CD4-positive, alpha-beta T cell treated with Interleukin-4 for 1 hour (primary cell): ENCODE data around the gene FOXL2NB.
"Not testable (repeated sequence)": the region's sequence is repeated elsewhere in the genome, so short reads cannot be mapped to it uniquely, and the experiment has no call there.

ENCODE experiments used
- DNase-seq, 2 donors: peaks; one replicate each; pipeline ENCODE4 v3.0.0-alpha.2; 2020 to 2022

Gene FOXL2NB

DNA sequence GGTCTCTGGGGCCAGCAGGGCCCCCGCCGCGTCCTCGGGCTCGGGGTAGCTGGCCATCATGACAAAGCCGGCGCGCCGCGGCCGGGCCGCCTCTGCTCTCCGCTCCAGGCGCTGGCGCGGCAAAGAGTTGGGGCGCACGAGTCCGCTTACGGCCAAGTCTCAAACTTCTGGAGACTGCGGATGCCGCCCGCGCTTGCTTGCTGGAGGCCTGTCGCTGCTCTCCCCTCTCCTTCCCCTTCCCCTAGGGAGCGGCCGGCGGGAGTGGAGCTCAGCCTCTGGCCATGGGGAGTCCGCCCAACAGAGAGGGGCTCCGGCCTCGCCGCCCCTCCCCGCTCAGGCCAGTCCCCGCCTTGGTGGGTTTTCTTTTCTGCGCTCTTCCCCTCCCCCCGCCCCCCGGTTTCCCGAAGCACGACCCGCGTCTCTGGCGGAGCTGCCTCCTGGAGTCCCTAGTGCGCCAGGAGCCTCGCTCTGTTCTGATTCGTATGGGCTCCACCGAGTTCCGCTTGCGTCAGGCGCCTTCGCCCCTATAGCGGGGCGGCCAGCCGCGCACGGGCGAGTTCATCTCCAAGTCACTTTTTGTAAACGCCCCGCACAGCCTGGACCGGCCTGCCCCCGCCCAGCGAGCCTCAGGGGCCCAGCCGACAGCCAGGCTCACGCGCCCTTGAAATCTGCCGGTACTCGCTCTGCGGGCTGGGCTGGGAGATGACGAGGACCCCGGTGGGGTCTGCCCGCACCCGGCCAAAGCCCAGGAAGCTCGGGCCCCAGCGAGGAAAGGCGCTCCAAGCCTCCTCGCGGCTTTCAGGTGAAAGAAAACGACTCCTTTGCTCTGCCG lies at the start of gene FOXL2NB, which contains the start of gene FOXL2:
TSS of gene FOXL2NB (plus strand) at position 555 of the 832 bp plus-strand sequence. CDS start at position 703, 148 bp downstream.
TSS of gene FOXL2 (minus strand) at position 475 of the 832 bp plus-strand sequence. CDS start at position 60, 415 bp downstream.
- DNase-seq, result no peak

- no peak for DNase-seq
Observed at GRCh38 chr3:138898301-138898700, 48.7 kb upstream of the FOXL2NB start.

DNA sequence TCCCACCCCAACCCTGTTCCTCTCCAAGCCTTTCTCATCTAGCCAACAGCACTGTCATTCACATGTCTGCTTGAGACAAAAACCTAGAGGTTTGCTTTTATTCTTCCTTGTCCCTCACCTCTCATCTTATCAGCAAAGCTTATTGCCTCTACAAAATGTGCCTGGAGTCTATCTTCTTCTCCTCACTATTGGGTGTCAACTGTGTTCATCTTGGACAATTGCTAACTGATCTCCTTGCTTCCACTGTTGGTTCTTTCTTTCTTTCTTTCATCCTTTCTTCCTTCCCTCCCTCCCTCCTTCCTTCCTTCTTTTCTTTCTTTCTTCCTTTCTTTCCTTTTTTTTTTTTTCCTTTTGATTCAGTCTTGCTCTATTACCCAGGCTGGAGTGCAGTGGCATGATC lies 48.3 kb upstream of the FOXL2NB start:
- DNase-seq, result no peak

DNA sequence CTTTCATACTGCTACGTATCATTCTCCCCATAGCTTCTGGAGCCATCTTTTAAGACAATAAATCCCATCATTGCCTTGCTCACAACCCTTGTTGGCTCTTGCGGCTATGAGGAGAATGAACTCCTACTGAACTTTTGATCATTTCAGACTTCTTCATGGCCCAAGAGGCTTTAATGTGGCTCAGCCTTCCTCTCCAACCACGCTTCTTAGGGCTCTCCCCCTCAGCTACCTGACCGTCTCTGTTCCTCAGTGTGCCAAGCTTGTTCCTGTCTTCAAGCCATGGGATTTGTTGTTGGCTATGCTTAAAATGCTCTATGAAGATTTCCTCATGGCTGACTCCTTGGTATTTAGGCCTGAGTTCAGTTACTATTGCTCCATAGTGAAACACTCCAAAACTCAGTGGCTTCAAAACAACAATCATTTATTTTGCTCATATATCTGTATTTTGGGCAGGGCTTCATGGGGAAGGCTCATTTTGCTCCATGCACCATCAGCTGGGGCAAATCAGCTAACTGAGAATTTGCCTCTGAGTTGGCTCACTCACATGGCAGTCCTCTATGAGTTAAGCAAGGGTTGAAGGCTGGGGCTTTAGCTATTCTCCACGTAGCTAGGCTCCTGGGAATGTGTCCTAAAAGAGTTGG lies 47.5 kb upstream of the FOXL2NB start:
- no peak for DNase-seq

DNA sequence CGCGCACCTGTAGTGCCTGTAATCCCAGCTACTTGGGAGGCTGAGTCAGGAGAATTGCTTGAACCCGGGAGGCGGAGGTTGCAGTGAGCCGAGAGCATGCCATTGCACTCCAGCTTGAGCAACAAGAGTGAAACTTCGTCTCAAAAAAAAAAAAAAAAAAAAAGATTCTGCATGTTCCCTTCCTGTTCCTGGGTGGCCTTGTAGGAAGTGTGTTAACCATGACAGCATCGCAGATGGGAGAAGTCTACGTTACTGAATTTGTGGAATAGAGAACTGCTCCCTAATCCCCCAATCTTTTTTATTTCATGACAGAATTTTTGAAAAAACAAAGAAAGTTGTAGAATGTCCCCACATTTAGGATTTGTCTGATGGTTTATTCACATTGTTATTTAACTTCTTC lies 45.5 kb upstream of the FOXL2NB start:
- DNase-seq, result no peak

DNA sequence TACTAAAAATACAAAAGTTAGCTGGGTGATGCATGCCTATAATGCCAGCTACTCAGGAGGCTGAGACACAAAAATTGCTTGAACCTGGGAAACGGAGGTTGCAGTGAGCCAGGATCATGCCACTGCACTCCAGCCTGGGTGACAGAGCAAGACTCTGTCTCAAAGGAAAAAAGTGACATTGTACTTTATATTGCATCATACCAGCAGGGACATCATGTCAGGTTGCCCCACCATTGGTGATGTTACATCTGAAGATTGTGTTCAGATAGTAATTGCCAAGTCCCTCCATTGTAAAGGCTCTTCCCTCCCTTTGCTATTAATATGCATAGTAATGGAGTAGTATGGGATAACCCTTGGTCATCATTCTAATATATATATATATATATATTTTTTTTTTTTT lies 44.8 kb upstream of the FOXL2NB start:
- DNase-seq, result no peak

DNA sequence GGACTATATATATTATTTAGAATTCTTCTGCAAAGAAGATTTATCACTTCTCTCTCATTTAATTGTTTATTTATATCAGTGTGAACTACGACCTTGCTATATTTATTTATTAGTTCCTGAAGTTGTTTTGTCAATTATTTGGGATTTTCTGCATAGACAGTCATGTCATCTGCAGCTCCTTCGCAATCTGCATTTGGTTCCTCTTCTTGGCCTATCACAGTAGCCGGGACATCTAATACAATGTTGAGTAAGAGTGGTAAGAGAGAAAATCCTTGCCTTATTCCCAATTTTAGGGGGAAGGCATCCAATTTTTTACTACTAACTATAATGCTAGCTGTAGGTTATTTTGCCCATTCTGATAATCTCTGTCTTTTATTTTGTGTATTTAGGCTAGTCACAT lies 39.5 kb upstream of the FOXL2NB start:
- no peak for DNase-seq

- no peak for DNase-seq
Observed at GRCh38 chr3:138908846-138909245, 38.2 kb upstream of the FOXL2NB start.

DNA sequence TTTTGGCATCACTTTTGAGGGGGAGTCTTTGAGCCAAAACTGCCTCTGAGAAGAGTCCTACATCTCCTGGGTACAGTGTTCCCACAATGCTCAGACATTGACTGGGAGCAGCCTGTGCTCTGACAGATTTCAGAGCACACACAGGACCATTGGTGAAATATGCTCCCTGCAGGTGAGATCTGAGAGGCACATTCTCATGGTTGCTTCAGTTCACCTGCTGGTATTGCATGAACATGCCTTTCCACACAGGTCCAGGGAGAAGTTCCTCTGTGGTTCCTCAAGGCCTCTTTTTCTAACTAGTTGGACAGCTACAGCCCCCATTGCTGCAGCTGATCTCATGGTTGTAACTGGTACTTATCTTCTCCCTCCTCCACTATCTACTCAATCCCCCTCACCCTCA lies 37.1 kb upstream of the FOXL2NB start:
- no peak for DNase-seq

DNA sequence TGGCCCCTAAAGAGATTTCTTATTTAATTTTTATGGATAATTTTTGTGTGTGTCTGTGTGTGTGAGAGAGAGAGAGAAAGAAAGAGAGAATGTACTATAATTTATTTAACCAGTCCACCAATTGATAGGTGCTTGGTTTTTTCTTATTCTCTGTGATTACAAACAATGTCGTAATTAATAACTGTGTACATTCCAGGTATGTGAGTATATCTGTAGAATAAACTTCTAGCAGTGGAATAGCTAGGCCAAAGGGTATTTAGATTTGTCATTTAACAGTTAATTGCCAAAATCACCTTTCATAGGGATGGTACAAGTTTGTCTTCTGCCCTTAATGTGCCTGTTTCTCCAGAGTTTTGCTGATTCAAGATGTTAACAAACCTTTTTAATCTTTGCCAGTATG lies 35.4 kb upstream of the FOXL2NB start:
- DNase-seq, result no peak

- DNase-seq, result no peak
Observed at GRCh38 chr3:138912237-138912636, 34.8 kb upstream of the FOXL2NB start.

DNA sequence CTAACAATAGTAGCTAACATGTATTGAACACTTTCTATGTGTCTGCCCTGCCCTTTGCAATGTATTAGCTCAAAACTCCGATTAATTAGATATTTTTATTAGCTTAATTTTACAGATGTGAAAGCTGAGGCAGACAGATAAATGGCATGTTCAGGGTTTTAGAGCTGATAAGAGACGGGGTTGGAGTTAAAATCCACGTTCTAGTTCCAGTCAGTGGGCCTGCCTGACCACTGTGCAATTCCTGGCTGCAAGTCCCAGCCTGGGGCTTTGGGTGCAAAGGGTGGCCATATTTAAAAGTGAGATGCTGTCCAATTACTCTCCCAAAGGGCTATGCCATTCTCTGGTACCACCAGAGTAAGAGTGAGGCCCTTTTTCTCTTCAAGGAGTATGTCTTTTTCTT lies 33.3 kb upstream of the FOXL2NB start:
- no peak for DNase-seq

- DNase-seq, result no peak
Observed at GRCh38 chr3:138914870-138915502, 32.0 kb upstream of the FOXL2NB start.

- DNase-seq, result peak; percentile 79 to 82
Observed at GRCh38 chr3:138915503-138916498, 31.2 kb upstream of the FOXL2NB start.

DNA sequence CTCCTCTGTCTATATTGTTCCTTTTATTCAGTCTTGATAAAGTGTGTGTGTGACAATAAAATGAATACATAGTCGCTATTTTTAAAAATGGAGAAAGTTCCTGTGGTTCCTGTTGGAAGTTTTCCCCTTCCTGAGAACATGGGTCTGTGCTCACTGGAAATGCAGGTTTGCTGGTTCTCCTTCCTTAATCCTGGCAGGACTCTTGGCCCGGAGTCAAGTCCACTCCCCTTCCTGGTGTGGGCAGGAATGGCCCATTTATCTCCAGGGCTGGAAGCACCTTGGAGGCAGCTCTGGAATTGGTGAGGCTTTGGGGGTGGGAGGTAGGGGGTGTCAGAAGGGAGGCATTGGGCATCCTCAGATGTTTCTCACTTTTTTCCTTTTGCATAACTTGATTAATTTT lies 30.2 kb upstream of the FOXL2NB start:
- DNase-seq, result no peak

GRCh38 chr3:138919325-138919724 lies 27.7 kb upstream of the FOXL2NB start:
- no peak for DNase-seq

- DNase-seq, result no peak
Observed at GRCh38 chr3:138921316-138922292, 25.4 kb upstream of the FOXL2NB start.

GRCh38 chr3:138922400-138922799 lies 24.6 kb upstream of the FOXL2NB start:
- DNase-seq, result not testable (repeated sequence)

- peak; percentile 81 to 82 for DNase-seq
Observed at GRCh38 chr3:138923531-138923994, 23.5 kb upstream of the FOXL2NB start.

DNA sequence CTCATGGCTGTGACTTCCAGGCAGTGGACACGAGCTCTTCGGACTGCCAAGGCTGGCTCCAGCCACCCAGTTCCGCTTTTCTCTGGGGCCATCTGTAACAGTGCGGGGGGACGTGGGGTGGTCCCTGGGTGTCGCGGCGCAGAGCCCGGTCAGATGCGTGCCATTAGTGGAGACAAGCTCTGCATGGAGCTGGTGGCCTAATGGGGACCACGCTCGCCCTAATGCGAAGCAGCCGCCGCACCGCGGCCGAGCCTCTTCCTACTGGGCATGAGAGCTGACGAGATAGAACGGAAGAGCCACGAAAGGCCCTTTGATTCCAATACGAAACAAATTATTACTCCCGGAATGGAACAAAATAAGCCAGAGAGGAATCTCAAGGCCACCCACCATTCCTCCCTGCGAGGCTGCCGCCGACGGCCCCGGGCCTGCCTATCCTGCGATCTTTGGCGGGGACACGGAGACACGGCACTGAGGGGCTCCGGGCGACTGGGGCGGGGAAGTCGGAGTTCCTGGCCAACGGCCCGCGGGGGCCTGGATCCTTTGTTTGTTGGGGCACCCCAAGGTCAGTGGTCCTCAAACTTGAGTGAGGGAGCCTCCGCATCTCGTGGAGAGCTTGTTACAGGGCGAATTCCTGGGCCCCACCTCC lies 18.2 kb upstream of the FOXL2NB start:
- DNase-seq, result no peak
